Activated T-cell treated with anti-CD3 and anti-CD28 coated beads, Interleukin-2, amount 50 U/mL, for 4 hours (primary cell): Measurements from ENCODE around the gene C19orf12. TPM values are rescaled to one million over a fixed set of nuclear protein-coding genes. Genes with fewer than 3 reads are reported as not detected.
A peak's percentile ranks its signal among the peaks of the same experiment; 100 is the strongest.

Source experiments
- ATAC-seq, 2 donors: fragments of 200-7000 bp; cut with Tn5 transposase; one replicate each; pipeline ENCODE4 v1.10.0; 2021
- DNase-seq: peaks from one replicate; pipeline ENCODE4 v3.0.0-alpha.2; 2020
- H3K27me3 Mint-ChIP-seq: one replicate; pipeline ENCODE4 v1.8.0; 2021; ENCODE audit warnings: low read depth, mixed read lengths
- H3K36me3 Mint-ChIP-seq: one replicate; pipeline ENCODE4 v1.8.0; 2022; ENCODE audit warnings: mixed read lengths; ENCODE audit not compliant: insufficient read depth
- H3K4me1 Mint-ChIP-seq: one replicate; pipeline ENCODE4 v1.8.0; 2021; ENCODE audit warnings: low read depth, mixed read lengths
- H3K4me3 Mint-ChIP-seq: one replicate; pipeline ENCODE4 v1.8.0; 2021; ENCODE audit warnings: mild to moderate bottlenecking, moderate library complexity, mixed read lengths
- H3K9me3 Mint-ChIP-seq: one replicate; pipeline ENCODE4 v1.8.0; 2021; ENCODE audit warnings: mixed read lengths
- total RNA-seq, 3 donors: library from RNA; stranded (reverse); gene quantifications; one replicate each; pipeline ENCODE4 v1.2.1, GENCODE V29; 2021

Gene C19orf12
- total RNA-seq, 3 donors from 2014 or later, result 39.3 to 45.7 (median 41.0) TPM

GRCh38 chr19:29680447-29680846, 34.6 kb downstream of the C19orf12 start:
- H3K27me3 Mint-ChIP-seq, result no peaks in the 10 kb centered on the region
- DNase-seq (peak; percentile 63), ATAC-seq (peak; percentile 90 to 92)
- peaks cover 6% of the 10 kb centered on the region for H3K36me3 Mint-ChIP-seq
- H3K4me1 Mint-ChIP-seq, result peaks cover 78% of the 10 kb centered on the region
- no peaks in the 10 kb centered on the region for H3K9me3 Mint-ChIP-seq
- peak overlapping the region; percentile 62 for H3K4me3 Mint-ChIP-seq

- ATAC-seq (no peak), DNase-seq (no peak)
- H3K4me3 Mint-ChIP-seq, result peak overlapping the region; percentile 29
- peaks cover 8% of the 10 kb centered on the region for H3K36me3 Mint-ChIP-seq
- H3K9me3 Mint-ChIP-seq, result no peaks in the 10 kb centered on the region
- H3K4me1 Mint-ChIP-seq, result peaks cover 82% of the 10 kb centered on the region
- no peaks in the 10 kb centered on the region for H3K27me3 Mint-ChIP-seq
Observed at GRCh38 chr19:29679598-29680210, 35.4 kb downstream of the C19orf12 start.

- H3K4me1 Mint-ChIP-seq, result peaks cover 84% of the 10 kb centered on the region
- peaks cover 8% of the 10 kb centered on the region for H3K36me3 Mint-ChIP-seq
- ATAC-seq (no peak), DNase-seq (no peak)
- H3K27me3 Mint-ChIP-seq, result no peaks in the 10 kb centered on the region
- no peak overlapping the region for H3K4me3 Mint-ChIP-seq
- no peaks in the 10 kb centered on the region for H3K9me3 Mint-ChIP-seq
Observed at GRCh38 chr19:29678484-29679106, 36.5 kb downstream of the C19orf12 start.

- Mint-ChIP-seq H3K4me3 (no peak overlapping the region), H3K36me3 (peaks cover 12% of the 10 kb centered on the region), H3K27me3 (no peaks in the 10 kb centered on the region), H3K4me1 (peaks cover 86% of the 10 kb centered on the region), H3K9me3 (no peaks in the 10 kb centered on the region)
- DNase-seq (no peak), ATAC-seq (no peak)
Observed at GRCh38 chr19:29677001-29677817, 37.9 kb downstream of the C19orf12 start.

GRCh38 chr19:29676586-29676985, 38.5 kb downstream of the C19orf12 start:
- no peaks in the 10 kb centered on the region for H3K9me3 Mint-ChIP-seq
- H3K4me3 Mint-ChIP-seq, result no peak overlapping the region
- DNase-seq (no peak), ATAC-seq (no peak)
- peaks cover 15% of the 10 kb centered on the region for H3K36me3 Mint-ChIP-seq
- no peaks in the 10 kb centered on the region for H3K27me3 Mint-ChIP-seq
- peaks cover 90% of the 10 kb centered on the region for H3K4me1 Mint-ChIP-seq

GRCh38 chr19:29675650-29676186, 39.3 kb downstream of the C19orf12 start:
- H3K4me3 Mint-ChIP-seq, result no peak overlapping the region
- DNase-seq, result no peak
- ATAC-seq, result no peak
- H3K36me3 Mint-ChIP-seq, result peaks cover 23% of the 10 kb centered on the region
- H3K27me3 Mint-ChIP-seq, result no peaks in the 10 kb centered on the region
- H3K4me1 Mint-ChIP-seq, result peaks cover 90% of the 10 kb centered on the region
- no peaks in the 10 kb centered on the region for H3K9me3 Mint-ChIP-seq

GRCh38 chr19:29675120-29675649, 39.9 kb downstream of the C19orf12 start:
- DNase-seq, result no peak
- H3K36me3 Mint-ChIP-seq, result peaks cover 23% of the 10 kb centered on the region
- H3K9me3 Mint-ChIP-seq, result no peaks in the 10 kb centered on the region
- H3K4me1 Mint-ChIP-seq, result peaks cover 90% of the 10 kb centered on the region
- no peak for ATAC-seq
- no peak overlapping the region for H3K4me3 Mint-ChIP-seq
- H3K27me3 Mint-ChIP-seq, result no peaks in the 10 kb centered on the region

- ATAC-seq, result no peak
- Mint-ChIP-seq H3K4me1 (peaks cover 90% of the 10 kb centered on the region), H3K36me3 (peaks cover 23% of the 10 kb centered on the region), H3K9me3 (no peaks in the 10 kb centered on the region), H3K27me3 (no peaks in the 10 kb centered on the region), H3K4me3 (no peak overlapping the region)
- no peak for DNase-seq
Observed at GRCh38 chr19:29674374-29675119, 40.5 kb downstream of the C19orf12 start.

- no peaks in the 10 kb centered on the region for H3K27me3 Mint-ChIP-seq
- H3K9me3 Mint-ChIP-seq, result no peaks in the 10 kb centered on the region
- ATAC-seq (peak in 1 of 2 donors; percentile 1), DNase-seq (no peak)
- peak overlapping the region; percentile 71 for H3K4me3 Mint-ChIP-seq
- H3K36me3 Mint-ChIP-seq, result peaks cover 23% of the 10 kb centered on the region
- H3K4me1 Mint-ChIP-seq, result peaks cover 93% of the 10 kb centered on the region
Observed at GRCh38 chr19:29673451-29674371, 41.4 kb downstream of the C19orf12 start.

- peaks cover 23% of the 10 kb centered on the region for H3K36me3 Mint-ChIP-seq
- peak; percentile 83 for DNase-seq
Observed at GRCh38 chr19:29672933-29673336, 42.1 kb downstream of the C19orf12 start.

GRCh38 chr19:29672319-29672932, 42.6 kb downstream of the C19orf12 start:
- Mint-ChIP-seq H3K4me1 (peaks cover 94% of the 10 kb centered on the region), H3K36me3 (peaks cover 23% of the 10 kb centered on the region), H3K27me3 (no peaks in the 10 kb centered on the region), H3K4me3 (peak overlapping the region; percentile 71), H3K9me3 (no peaks in the 10 kb centered on the region)
- DNase-seq (no peak), ATAC-seq (no peak)

More at GRCh38 chr19:29672933-29673336, 42.1 kb downstream of the C19orf12 start:
- H3K4me1 Mint-ChIP-seq, result peaks cover 93% of the 10 kb centered on the region
- H3K4me3 Mint-ChIP-seq, result peak overlapping the region; percentile 71
- H3K9me3 Mint-ChIP-seq, result no peaks in the 10 kb centered on the region
- no peaks in the 10 kb centered on the region for H3K27me3 Mint-ChIP-seq
- peak; percentile 84 to 86 for ATAC-seq

GRCh38 chr19:29671393-29672160, 43.5 kb downstream of the C19orf12 start:
- peaks cover 19% of the 10 kb centered on the region for H3K36me3 Mint-ChIP-seq
- peak; percentile 64 to 66 for ATAC-seq
- peaks cover 93% of the 10 kb centered on the region for H3K4me1 Mint-ChIP-seq
- no peaks in the 10 kb centered on the region for H3K27me3 Mint-ChIP-seq
- no peaks in the 10 kb centered on the region for H3K9me3 Mint-ChIP-seq
- H3K4me3 Mint-ChIP-seq, result peak overlapping the region; percentile 66
- peak; percentile 86 for DNase-seq
